ENCODE data around the gene DNAJB12.
"Not testable (repeated sequence)": the region's sequence is repeated elsewhere in the genome, so short reads cannot be mapped to it uniquely, and the experiment has no call there.

DNAJB12 gene

GRCh38 chr10:72354356-72355213 is at the start of gene DNAJB12:
TSS of gene DNAJB12 (minus strand) at chr10:72354919. CDS start at chr10:72354897, 22 bp downstream.
- peak; percentile 97 for DNase-seq

- DNase-seq: peak; percentile 28
Measured at GRCh38 chr10:72395581-72395980, 40.9 kb upstream of the DNAJB12 start.

GRCh38 chr10:72392571-72392970 is 37.9 kb upstream of the DNAJB12 start:
- DNase-seq: no peak

DNA sequence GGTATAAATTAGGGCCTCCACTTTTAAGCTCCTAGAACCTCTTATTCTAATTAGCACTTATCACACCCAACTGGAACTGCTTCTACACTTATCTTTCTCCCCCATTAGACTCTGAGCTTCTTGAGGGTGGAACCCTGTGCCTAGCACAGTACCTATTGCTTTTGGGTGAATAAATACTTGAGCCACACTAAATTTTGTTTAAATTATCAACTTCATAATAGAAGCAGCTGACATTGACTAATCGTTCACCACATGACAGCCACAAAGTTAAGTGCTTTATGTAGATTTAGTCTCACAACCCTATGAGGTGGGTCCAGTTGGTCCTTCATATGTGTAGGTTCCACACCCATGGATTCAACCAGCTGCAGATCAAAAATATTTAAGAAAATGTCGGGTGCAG is 36.0 kb upstream of the DNAJB12 start:
- DNase-seq: peak; percentile 67

DNA sequence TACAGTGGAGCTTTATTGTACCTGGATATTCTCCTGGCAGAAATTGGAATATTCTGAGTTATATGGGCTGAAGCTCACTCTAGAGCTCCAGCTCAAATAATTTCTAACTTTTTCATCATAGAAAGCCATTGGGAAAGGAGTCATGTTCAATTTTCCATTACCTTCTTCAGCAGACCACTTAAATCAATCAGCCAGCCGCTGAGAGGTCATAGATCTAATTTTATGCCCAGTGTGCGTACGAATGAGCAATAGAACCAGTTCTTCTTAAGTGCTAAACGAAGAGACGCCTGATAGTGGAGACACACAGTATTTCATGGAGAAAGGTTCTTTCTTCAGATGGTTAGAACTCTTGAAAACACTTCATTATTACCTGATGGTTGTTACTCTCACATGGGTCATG is 35.0 kb upstream of the DNAJB12 start:
- no peak for DNase-seq

DNA sequence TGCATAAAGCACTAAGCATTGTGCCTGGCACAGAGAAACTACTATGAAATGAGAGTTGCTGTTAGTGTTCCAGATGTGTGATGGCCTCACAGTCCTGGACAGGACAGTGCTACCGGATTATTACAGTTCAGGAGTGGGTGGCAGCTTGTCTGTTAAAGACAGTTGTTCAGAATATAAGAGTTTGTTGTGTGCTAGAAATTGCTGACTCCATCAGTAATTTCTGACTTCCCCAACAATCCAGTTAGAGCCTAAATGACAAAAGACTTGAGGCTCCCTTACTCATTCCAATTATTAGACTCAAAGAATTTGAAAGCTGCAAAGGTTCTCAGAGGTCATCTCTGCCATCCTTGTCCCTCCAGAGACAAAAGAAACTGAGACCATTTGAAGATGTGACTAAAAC is 34.3 kb upstream of the DNAJB12 start:
- no peak for DNase-seq

DNA sequence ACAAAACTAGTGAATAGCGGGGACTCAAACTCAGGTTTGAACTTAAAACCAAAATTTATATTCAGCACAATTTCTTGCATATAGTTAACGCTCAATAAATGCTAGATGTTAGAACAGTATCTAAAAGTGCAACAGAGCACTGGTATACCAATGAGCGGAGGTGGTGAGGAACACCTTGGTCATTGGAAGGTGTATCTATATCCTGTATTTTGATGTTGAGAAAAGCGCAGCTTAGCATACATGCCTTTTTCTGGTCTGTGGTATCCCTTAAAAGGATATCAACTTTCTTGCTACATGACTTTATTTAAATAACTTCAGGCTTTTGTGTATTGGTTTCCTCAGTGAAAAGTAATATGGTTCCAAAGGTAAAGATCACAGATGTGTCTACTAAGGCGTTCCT is 33.3 kb upstream of the DNAJB12 start:
- DNase-seq: no peak

DNA sequence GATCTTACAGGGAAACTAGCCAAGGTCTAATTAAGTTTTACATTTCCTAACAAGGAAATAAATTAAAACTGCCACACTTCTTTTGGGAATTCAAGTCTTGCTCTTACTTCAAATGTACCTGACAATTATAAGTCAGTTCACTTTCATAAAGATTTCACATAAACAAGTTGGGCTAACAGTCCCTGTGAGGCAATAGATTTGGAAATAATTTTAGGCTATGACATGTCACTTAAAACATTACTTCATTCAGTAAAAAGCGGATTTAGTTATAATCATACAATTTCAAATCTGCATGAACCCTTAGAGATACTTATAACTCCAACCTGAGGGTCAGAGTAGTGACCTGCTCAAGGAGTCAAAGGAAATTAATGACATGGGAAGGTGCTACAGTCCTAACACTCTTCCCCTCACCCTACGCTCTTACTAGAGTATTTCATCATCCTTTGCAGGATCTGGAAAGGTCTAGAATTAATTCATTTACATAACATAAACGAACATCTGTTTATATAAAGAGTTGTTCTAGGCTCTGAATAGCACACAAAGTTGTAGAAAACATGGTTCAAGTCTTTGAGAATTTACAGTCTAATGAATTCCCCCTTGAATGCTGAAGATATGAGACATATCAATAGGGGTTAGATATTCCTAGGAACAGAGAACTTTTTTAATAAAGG is 32.3 kb upstream of the DNAJB12 start:
- no peak for DNase-seq

DNA sequence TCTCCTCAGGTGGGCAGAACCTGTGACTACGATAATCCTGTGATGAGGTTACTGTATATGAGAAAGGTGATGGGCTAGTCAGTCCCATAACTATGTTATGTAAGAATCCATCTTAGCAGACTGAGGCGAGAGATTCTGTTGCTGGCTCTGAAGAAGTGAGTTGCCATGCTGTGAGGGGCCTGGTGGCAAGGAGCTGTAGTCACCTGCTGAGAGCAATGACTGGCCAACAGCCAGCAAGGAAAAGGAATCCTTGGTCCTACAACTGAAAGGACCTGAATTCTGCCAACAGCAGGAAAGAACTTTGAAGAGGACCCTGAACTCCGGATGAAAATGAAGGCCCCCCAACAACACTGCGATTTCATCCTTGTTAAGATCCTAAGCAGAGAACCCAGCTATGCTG is 31.0 kb upstream of the DNAJB12 start:
- no peak for DNase-seq

DNA sequence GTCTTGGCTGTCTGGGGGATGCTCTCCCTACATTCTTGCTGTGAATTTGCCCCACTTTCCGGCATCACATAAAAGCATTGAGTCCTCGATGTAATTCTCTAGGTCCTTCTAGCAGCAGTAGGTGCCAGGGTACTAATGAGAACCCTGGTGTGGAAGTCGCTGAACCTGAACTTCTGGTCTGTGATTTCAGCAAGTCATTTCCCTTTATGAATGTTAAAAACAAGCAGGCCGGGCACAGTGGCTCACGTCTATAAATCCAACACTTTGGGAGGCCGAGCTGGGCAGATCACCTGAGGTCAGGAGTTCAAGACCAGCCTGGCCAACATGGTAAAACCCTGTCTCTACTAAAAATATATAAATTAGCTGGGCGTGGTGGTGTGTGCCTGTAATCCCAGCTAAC is 30.3 kb upstream of the DNAJB12 start:
- not testable (repeated sequence) for DNase-seq

DNA sequence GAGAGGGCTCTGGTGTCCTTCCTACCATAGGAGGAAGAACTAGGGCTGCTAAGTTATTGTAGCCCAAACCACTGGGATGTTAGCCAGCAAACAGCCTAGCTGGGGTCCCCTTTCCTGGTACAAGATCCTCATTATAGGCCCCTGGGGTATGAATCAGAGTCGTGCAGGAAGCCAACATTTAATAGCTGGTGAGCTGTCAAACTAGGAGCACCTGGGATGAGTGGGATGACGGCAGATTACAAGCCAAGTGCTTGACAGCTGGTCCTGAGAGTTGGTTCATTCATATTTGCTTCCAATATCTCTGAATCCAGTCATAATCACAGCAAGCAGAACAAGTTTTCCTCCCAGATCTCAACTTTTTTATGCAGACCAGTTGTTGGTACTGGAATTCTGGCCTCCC is 25.1 kb upstream of the DNAJB12 start:
- no peak for DNase-seq

- no peak for DNase-seq
Measured at GRCh38 chr10:72379062-72379461, 24.3 kb upstream of the DNAJB12 start.

DNA sequence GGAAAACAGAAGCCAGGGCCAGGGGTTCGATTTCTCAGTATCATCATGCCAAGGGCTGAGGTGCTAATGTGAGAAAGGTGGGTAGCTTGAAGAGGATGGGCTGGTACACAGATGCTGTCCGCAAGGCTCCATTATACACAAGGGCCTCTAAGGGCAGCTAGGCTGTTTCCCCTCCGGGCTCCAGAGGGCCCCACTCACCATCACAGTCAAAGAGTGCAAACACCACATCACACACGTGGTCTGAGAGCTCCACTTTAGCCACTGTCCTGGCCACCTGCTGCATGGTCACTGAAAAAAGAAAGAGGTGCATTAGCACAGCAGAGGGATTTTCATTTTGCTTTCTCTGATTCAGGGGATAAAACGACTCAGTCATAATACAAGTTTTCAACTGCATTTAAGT is 20.9 kb upstream of the DNAJB12 start:
- DNase-seq: peak; percentile 28

DNA sequence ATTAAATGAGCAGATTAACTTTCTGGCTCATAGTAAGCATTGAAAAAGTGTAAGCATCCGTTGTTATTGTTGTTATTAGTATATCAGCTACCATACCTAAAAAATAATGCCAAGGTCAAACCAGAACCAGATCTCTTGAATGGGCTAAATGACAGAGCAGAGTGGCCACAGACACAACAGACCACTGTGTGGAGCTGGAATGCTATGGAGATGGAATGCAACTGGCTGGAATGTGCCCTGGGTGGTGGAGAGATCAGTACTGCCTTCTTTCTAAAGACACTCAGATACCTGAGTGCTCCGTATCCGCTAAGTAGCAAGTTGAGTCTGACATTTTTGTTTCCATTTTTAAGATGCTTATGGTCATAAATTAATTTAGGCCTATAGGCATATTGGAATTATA is 20.5 kb upstream of the DNAJB12 start:
- DNase-seq: no peak

- DNase-seq: peak; percentile 84
Measured at GRCh38 chr10:72370201-72370722, 15.5 kb upstream of the DNAJB12 start.

- DNase-seq: no peak
Measured at GRCh38 chr10:72367301-72367960, 12.7 kb upstream of the DNAJB12 start.

GRCh38 chr10:72365106-72365895 is 10.6 kb upstream of the DNAJB12 start:
- peak; percentile 49 for DNase-seq

GRCh38 chr10:72364239-72364777 is 9.6 kb upstream of the DNAJB12 start:
- peak; percentile 97 for DNase-seq

- DNase-seq: no peak
Measured at GRCh38 chr10:72356987-72357386, 2.3 kb upstream of the DNAJB12 start.

- DNase-seq: no peak
Measured at GRCh38 chr10:72356115-72356514, 1.4 kb upstream of the DNAJB12 start.

DNA sequence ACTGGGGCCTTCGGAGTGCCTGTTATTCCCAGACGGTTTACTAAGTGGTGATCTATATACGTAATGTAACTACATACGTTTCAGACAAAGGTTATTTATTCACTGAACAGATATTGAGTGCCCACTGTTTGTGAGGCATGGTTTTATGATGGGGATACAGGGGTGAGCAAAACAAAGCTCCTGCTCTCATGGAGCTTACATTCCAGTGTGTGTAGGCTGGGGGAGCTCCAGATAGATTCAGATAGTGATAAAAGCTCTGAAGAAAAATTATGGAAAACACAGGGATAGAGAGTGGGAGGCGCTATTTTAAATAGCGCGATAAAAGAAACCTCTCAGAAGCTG is 466 bp upstream of the DNAJB12 start:
- no peak for DNase-seq

GRCh38 chr10:72353965-72354355 is 759 bp downstream of the DNAJB12 start:
- DNase-seq: no peak

All from hematopoietic multipotent progenitor cell treated with erythropoietin and hydrocortisone succinate and interleukin-3 and kit ligand, for 6 days (in vitro differentiated cells).